HepG2 (cell line): ENCODE results near the gene CD69. TPM values are rescaled to one million over a fixed set of nuclear protein-coding genes. Genes with fewer than 3 reads are reported as not detected.

Experiments used
- ATAC-seq: fragments of 200-7000 bp; cut with Tn5 transposase; 3 replicates; pipeline ENCODE4 v1.9.1; 2020; ENCODE audit warnings: mild to moderate bottlenecking, moderate library complexity
- BruUV-seq: library from RNA; stranded (reverse); fragments of 400-500 nt; replicated peaks from 2 replicates; lab custom pipeline; 2021; lab: Mats Ljungman, UMichigan
- CTCF ChIA-PET: fragments of 300-600 bp; formaldehyde crosslinking; extraction: SDS; loops from one replicate; lab custom pipeline; 2021; ENCODE audit warnings: low total read pairs, inconsistent platforms, low intra/inter-chr PET ratio; lab: Yijun Ruan, JAX
- POLR2A ChIA-PET: fragments of 350-600 bp; sonication (Branson Sonifier 250); formaldehyde crosslinking; loops from one replicate; lab custom pipeline; 2020; ENCODE audit warnings: antibody characterized with exemption, inconsistent platforms; lab: Yijun Ruan, JAX
- DNase-seq: peaks from one replicate; pipeline ENCODE4 v3.0.0-alpha.2; 2015; ENCODE audit warnings: low spot score
- FAIRE-seq: peaks from 3 replicates; lab custom pipeline; 2011; peaks lifted over from hg19 to GRCh38; lab: Jason Lieb, UNC
- H2AFZ ChIP-seq: one replicate; pipeline ENCODE4 v1.6.1; 2011; ENCODE audit warnings: low read length, inconsistent platforms
- H3K27ac ChIP-seq: fragments of 300-600 bp; 3 replicates; pipeline ENCODE4 v1.8.0; 2011; ENCODE audit warnings: mixed run types, mild to moderate bottlenecking, mixed read lengths, low read length, inconsistent platforms; ENCODE audit not compliant: insufficient read depth; ENCODE audit errors: extremely low read length
- H3K27me3 ChIP-seq, 2 experiments: fragments of 200-600 bp in 1 of 2; 2 replicates in 1 of 2; 3 replicates in 1 of 2; pipeline versions ENCODE4 v1.6.0 to v1.8.0; 2011; ENCODE audit warnings: low read length in 2 of 2, mild to moderate bottlenecking in 2 of 2, moderate library complexity in 2 of 2, inconsistent platforms in 1 of 2; ENCODE audit not compliant: insufficient read depth in 2 of 2, control insufficient read depth in 1 of 2
- H3K36me3 ChIP-seq, 2 experiments: fragments of 200-600 bp in 1 of 2; replicated peaks in 1 of 2; 2 replicates in 1 of 2; 3 replicates in 1 of 2; pipeline versions ENCODE4 v1.5.1 to v1.8.0; 2011; ENCODE audit warnings: low read length in 2 of 2, inconsistent platforms in 1 of 2; ENCODE audit not compliant: insufficient read depth in 2 of 2, control insufficient read depth in 1 of 2
- H3K4me1 ChIP-seq: 2 replicates; pipeline ENCODE4 v1.5.1; 2012; ENCODE audit warnings: low read length, inconsistent platforms; ENCODE audit not compliant: insufficient read depth
- H3K4me2 ChIP-seq: 2 replicates; pipeline ENCODE4 v1.6.0; 2011; ENCODE audit warnings: low read depth, low read length, inconsistent platforms
- H3K4me3 ChIP-seq, 3 experiments: fragments of 200-600 bp in 1 of 3; sonication (generic), shearing (Covaris generic) in 1 of 3; replicated peaks in 1 of 3; 2 replicates each; pipeline ENCODE4 v1.5.1; 2011 to 2016; ENCODE audit warnings: low read length in 3 of 3, inconsistent platforms in 2 of 3, low read depth in 2 of 3, mild to moderate bottlenecking in 2 of 3, control low read depth in 1 of 3, mixed read lengths in 1 of 3; ENCODE audit not compliant: insufficient read depth in 1 of 3
- H3K79me2 ChIP-seq: one replicate; pipeline ENCODE4 v1.6.1; 2011; ENCODE audit warnings: low read length, inconsistent platforms; ENCODE audit not compliant: insufficient read depth
- H3K9ac ChIP-seq: 2 replicates; pipeline ENCODE4 v1.6.0; 2011; ENCODE audit warnings: mild to moderate bottlenecking, low read depth, low read length, inconsistent platforms; ENCODE audit not compliant: insufficient read depth
- H3K9me3 ChIP-seq: 2 replicates; pipeline ENCODE4 v1.5.1; 2012; ENCODE audit warnings: mild to moderate bottlenecking, low read length
- H4K20me1 ChIP-seq: 2 replicates; pipeline ENCODE4 v1.6.0; 2011; ENCODE audit warnings: inconsistent platforms, mild to moderate bottlenecking, low read length, moderate library complexity; ENCODE audit not compliant: insufficient read depth
- ATAD3A ChIP-seq: sonication (generic); formaldehyde crosslinking; IDR thresholded peaks from 2 replicates; pipeline ENCODE4 v1.4.0; 2020; ENCODE audit warnings: missing genetic modification reagents
- IRF2 ChIP-seq: IDR thresholded peaks from 2 replicates; pipeline ENCODE4 v1.6.1; 2018; ENCODE audit warnings: missing genetic modification reagents, missing compliant biosample characterization
- ISX ChIP-seq: sonication (generic); formaldehyde crosslinking; conservative IDR thresholded peaks from 2 replicates; pipeline ENCODE4 v1.5.0; 2020; ENCODE audit warnings: missing genetic modification reagents
- MAZ ChIP-seq, 2 experiments: sonication (generic) in 1 of 2; formaldehyde crosslinking in 1 of 2; IDR thresholded peaks; 2 replicates each; pipeline versions ENCODE4 v1.5.0 to v1.6.1; 2012 to 2020; ENCODE audit warnings: low read depth in 2 of 2, mild to moderate bottlenecking in 2 of 2, borderline replicate concordance in 1 of 2, improper control_type of control experiment in 1 of 2, low read length in 1 of 2, missing genetic modification reagents in 1 of 2, moderate library complexity in 1 of 2
- NKX3-1 ChIP-seq: sonication (generic); formaldehyde crosslinking; IDR thresholded peaks from 2 replicates; pipeline ENCODE4 v1.5.0; 2020; ENCODE audit warnings: missing genetic modification reagents
- STAG1 ChIP-seq: sonication (generic); formaldehyde crosslinking; IDR thresholded peaks from 2 replicates; pipeline ENCODE4 v1.4.0; 2020; ENCODE audit warnings: missing genetic modification reagents
- ZNF34 ChIP-seq: sonication (generic); formaldehyde crosslinking; IDR thresholded peaks from 2 replicates; pipeline ENCODE4 v1.4.0; 2020; ENCODE audit warnings: mild to moderate bottlenecking, missing genetic modification reagents, borderline replicate concordance
- ZNF644 ChIP-seq: IDR thresholded peaks from 2 replicates; pipeline ENCODE4 v1.6.1; 2016; ENCODE audit warnings: low read depth
- ZNF891 ChIP-seq: sonication (generic); formaldehyde crosslinking; IDR thresholded peaks from 2 replicates; pipeline ENCODE4 v1.5.0; 2020; ENCODE audit warnings: mild to moderate bottlenecking, missing genetic modification reagents
- WGBS: methylation state at CpG from one replicate; pipeline ENCODE4 v1.1.6; 2017; ENCODE audit warnings: low lambda C conversion rate; 5-methylcytosine and 5-hydroxymethylcytosine counted together
- in situ Hi-C: cut with HindIII; loops from 2 replicates; pipeline ENCODE4 v1.10.0; 2017; ENCODE audit warnings: low pct_unique_long_range_greater_than_20kb; ENCODE audit not compliant: extremely low pct_ligation_motif_present
- intact Hi-C: fragments of 100-400 bp; cut with micrococcal nuclease; formaldehyde crosslinking; loops from one replicate; pipeline ENCODE4 v1.10.0; 2022; ENCODE audit not compliant: unreplicated experiment
- polyA plus RNA-seq, 8 experiments: library from polyadenylated mRNA; depleted of rRNA in 3 of 8; stranded (reverse) in 7 of 8; unstranded in 1 of 8; fragments of >200 nt; fragmentation: Illumina TruSeq in 4 of 8; extraction: Trizol in 4 of 8; gene quantifications; 2 replicates each; pipeline versions ENCODE4 v1.2.1 to v1.2.3, GENCODE V29; 2011 to 2016; ENCODE audit warnings: low read depth in 4 of 8, missing spikeins in 1 of 8, mixed read lengths in 1 of 8; ENCODE audit not compliant: insufficient read depth in 1 of 8
- total RNA-seq, 5 experiments: library from RNA; depleted of rRNA; stranded (reverse); fragments of >200 nt; fragmentation: Illumina TruSeq; extraction: Trizol; gene quantifications; 2 replicates each; pipeline ENCODE4 v1.2.3, GENCODE V29; 2016; ENCODE audit warnings: low read depth in 1 of 5
- TF ChIP-seq, protein P1 (sequence below): sonication (generic); formaldehyde crosslinking; IDR thresholded peaks from 2 replicates; pipeline ENCODE4 v1.8.1; 2023; ENCODE audit warnings: missing genetic modification reagents, mild to moderate bottlenecking, borderline replicate concordance
- TF ChIP-seq, protein P2 (sequence below): sonication (generic); formaldehyde crosslinking; IDR thresholded peaks from 2 replicates; pipeline ENCODE4 v1.4.0; 2020; ENCODE audit warnings: missing genetic modification reagents
- TF ChIP-seq, protein P3 (sequence below): sonication (generic); formaldehyde crosslinking; IDR thresholded peaks from 2 replicates; pipeline ENCODE4 v1.4.0; 2020; ENCODE audit warnings: mild to moderate bottlenecking, missing genetic modification reagents

The CD69 gene
- total and polyA plus RNA-seq, 2 of the 13 experiments (the other 11 are each of a cell fraction or from before 2014, with no cell fraction given) = not detected

DNA sequence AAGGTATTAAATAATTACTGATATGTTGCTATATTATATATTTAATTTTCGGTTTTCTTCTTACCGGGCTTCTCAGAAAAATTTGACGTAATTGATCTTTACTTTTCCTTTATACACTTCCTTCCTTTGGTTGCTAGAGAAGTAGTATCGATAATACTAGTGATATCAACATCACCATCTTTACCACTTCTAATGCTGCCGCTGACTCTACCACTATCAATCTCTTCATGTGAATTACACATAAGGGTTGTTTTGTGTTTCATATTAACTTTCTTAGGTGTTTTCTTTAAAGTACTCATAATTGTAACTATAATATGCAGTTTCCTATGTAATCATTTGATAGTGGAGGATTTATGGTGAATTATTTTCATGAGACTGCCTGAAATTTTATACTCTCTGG, 35.6 kb upstream of the CD69 start:
- no peak for ATAC-seq
- Histone ChIP-seq H3K4me3 (no peak overlapping the region), H3K27ac (no peak overlapping the region), H3K4me2 (no peak overlapping the region), H3K79me2 (no peaks in the 10 kb centered on the region), H3K36me3 (no peaks in the 10 kb centered on the region), H2AFZ (no peak overlapping the region), H4K20me1 (no peaks in the 10 kb centered on the region), H3K27me3 (peaks cover 0 to 6% of the 10 kb centered on the region in 2 experiments; a peak in 1 of 5 replicates), H3K9ac (no peak overlapping the region), H3K4me1 (no peaks in the 10 kb centered on the region), H3K9me3 (no peaks in the 10 kb centered on the region)
- ChIA-PET CTCF (no interaction called here), POLR2A (no interaction called here)
- in situ Hi-C loops (no loop called here), intact Hi-C loops (no loop called here)
- 2% methylated on average over 5 of the region's 5 CpGs for WGBS
- FAIRE-seq = no peak
- BruUV-seq = no TSS peak
- no peak for DNase-seq
- TF ChIP-seq, protein P1, sequence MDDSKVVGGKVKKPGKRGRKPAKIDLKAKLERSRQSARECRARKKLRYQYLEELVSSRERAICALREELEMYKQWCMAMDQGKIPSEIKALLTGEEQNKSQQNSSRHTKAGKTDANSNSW (CRISPR knock-in tag) = no peak
- TF ChIP-seq ISX (CRISPR knock-in tag) (no peak), STAG1 (CRISPR knock-in tag) (no peak), MAZ (IDR thresholded peaks at IDR 0.05; ENCODE audit: borderline replicate concordance, low read depth, low read length) (no peak), MAZ (CRISPR knock-in tag; IDR thresholded peaks at IDR 0.05; ENCODE audit: low read depth) (no peak), ZNF644 (CRISPR knock-in tag) (no peak), IRF2 (CRISPR knock-in tag) (no peak), NKX3-1 (CRISPR knock-in tag) (no peak), ZNF891 (CRISPR knock-in tag) (no peak), ATAD3A (CRISPR knock-in tag) (no peak), ZNF34 (no peak)
- TF ChIP-seq, protein P2, sequence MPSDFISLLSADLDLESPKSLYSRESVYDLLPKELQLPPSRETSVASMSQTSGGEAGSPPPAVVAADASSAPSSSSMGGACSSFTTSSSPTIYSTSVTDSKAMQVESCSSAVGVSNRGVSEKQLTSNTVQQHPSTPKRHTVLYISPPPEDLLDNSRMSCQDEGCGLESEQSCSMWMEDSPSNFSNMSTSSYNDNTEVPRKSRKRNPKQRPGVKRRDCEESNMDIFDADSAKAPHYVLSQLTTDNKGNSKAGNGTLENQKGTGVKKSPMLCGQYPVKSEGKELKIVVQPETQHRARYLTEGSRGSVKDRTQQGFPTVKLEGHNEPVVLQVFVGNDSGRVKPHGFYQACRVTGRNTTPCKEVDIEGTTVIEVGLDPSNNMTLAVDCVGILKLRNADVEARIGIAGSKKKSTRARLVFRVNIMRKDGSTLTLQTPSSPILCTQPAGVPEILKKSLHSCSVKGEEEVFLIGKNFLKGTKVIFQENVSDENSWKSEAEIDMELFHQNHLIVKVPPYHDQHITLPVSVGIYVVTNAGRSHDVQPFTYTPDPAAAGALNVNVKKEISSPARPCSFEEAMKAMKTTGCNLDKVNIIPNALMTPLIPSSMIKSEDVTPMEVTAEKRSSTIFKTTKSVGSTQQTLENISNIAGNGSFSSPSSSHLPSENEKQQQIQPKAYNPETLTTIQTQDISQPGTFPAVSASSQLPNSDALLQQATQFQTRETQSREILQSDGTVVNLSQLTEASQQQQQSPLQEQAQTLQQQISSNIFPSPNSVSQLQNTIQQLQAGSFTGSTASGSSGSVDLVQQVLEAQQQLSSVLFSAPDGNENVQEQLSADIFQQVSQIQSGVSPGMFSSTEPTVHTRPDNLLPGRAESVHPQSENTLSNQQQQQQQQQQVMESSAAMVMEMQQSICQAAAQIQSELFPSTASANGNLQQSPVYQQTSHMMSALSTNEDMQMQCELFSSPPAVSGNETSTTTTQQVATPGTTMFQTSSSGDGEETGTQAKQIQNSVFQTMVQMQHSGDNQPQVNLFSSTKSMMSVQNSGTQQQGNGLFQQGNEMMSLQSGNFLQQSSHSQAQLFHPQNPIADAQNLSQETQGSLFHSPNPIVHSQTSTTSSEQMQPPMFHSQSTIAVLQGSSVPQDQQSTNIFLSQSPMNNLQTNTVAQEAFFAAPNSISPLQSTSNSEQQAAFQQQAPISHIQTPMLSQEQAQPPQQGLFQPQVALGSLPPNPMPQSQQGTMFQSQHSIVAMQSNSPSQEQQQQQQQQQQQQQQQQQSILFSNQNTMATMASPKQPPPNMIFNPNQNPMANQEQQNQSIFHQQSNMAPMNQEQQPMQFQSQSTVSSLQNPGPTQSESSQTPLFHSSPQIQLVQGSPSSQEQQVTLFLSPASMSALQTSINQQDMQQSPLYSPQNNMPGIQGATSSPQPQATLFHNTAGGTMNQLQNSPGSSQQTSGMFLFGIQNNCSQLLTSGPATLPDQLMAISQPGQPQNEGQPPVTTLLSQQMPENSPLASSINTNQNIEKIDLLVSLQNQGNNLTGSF (CRISPR knock-in tag) = no peak
- TF ChIP-seq, protein P3, sequence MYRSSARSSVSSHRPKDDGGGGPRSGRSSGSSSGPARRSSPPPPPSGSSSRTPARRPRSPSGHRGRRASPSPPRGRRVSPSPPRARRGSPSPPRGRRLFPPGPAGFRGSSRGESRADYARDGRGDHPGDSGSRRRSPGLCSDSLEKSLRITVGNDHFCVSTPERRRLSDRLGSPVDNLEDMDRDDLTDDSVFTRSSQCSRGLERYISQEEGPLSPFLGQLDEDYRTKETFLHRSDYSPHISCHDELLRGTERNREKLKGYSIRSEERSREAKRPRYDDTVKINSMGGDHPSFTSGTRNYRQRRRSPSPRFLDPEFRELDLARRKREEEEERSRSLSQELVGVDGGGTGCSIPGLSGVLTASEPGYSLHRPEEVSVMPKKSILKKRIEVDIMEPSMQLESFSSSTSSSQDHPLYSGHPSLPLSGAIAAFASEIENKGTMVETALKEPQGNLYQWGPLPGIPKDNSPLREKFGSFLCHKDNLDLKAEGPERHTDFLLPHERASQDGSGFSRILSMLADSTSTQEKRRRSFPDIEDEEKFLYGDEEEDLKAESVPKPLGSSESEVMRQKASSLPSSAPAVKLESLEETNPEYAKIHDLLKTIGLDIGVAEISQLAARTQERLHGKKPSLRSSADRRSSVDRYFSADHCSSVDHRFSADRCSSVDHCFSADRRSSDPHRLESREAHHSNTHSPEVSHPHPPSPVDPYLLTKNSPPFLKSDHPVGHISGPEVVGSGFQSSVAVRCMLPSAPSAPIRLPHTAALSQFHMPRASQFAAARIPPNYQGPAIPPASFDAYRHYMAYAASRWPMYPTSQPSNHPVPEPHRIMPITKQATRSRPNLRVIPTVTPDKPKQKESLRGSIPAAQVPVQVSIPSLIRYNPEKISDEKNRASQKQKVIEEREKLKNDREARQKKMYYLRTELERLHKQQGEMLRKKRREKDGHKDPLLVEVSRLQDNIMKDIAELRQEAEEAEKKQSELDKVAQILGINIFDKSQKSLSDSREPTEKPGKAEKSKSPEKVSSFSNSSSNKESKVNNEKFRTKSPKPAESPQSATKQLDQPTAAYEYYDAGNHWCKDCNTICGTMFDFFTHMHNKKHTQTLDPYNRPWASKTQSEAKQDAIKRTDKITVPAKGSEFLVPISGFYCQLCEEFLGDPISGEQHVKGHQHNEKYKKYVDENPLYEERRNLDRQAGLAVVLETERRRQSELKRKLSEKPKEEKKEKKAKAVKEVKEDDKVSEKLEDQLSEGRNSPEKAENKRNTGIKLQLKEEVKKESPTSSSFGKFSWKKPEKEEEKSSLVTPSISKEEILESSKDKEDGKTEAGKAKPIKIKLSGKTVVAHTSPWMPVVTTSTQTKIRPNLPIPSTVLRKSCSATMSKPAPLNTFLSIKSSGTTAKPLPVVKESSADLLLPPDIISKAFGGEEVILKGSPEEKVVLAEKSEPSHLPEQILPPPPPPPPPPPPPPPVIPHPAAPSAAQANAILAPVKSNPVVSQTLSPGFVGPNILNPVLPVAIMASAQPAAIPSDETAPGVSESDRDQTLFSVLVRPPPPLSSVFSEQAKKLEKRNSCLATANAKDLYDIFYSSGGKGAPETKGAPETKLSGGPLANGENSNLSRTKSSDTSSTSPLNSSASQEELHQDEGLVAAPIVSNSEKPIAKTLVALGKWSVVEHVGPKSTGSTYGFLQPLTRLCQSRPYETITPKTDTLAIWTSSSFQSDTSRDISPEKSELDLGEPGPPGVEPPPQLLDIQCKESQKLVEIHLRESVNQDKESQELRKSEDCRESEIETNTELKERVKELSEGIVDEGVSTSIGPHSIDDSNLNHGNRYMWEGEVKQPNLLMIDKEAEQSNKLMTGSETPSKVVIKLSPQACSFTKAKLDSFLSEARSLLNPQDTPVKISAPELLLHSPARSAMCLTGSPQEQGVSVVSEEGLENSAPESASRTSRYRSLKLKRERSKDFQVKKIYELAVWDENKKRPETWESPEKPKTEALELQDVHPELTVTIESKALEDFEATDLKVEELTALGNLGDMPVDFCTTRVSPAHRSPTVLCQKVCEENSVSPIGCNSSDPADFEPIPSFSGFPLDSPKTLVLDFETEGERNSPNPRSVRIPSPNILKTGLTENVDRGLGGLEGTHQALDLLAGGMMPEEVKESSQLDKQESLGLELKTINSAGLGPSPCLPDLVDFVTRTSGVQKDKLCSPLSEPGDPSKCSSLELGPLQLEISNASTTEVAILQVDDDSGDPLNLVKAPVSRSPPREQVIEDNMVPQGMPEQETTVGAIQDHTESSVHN (CRISPR knock-in tag) = no peak
